Measurements from ENCODE around the gene ZNF462. TPM values are rescaled to one million over a fixed set of nuclear protein-coding genes. Genes with fewer than 3 reads are reported as not detected.
"Not testable (repeated sequence)": the region's sequence is repeated elsewhere in the genome, so short reads cannot be mapped to it uniquely, and the experiment has no call there.

The ZNF462 gene
- total RNA-seq, 1 donor from 2014 or later, result 0.16 TPM

DNA sequence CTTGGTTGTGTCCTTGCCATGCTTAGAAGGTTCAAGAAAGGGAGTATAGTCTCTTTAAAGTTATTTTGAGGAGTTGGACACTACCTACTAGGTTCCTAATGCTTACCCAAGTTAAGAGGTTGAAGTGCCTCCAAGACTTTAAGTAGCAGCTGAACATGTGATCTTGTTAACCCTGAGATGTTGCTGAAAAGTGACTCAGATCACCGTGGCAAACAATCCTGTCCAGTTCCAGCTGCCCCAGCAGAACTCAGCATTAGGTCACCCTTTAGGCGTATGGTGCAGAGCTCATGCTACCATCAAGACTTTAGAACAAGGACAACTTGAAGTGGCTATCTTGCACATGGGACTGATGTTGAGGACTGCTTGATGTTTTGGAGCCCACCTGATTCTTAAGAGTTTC is 22.5 kb downstream of the ZNF462 start:
- intact Hi-C loops (cut with micrococcal nuclease), result no loop called here
- Mint-ChIP-seq H3K4me1 (ENCODE audit: low read depth) (no peaks in the 10 kb centered on the region), H3K27me3 (ENCODE audit: insufficient read depth) (no peaks in the 10 kb centered on the region)

GRCh38 chr9:106886111-106887046 is 23.4 kb downstream of the ZNF462 start:
- intact Hi-C loops (cut with micrococcal nuclease), result no loop called here
- Mint-ChIP-seq H3K27me3 (ENCODE audit: insufficient read depth) (no peaks in the 10 kb centered on the region), H3K36me3 (ENCODE audit: low read depth) (no peaks in the 10 kb centered on the region), H3K27ac (no peak overlapping the region), H3K4me1 (ENCODE audit: low read depth) (no peaks in the 10 kb centered on the region), H3K4me3 (no peak overlapping the region), H3K9me3 (no peaks in the 10 kb centered on the region)
- DNase-seq (ENCODE audit: low spot score), result no peak

More for the DNA sequence above, 22.5 kb downstream of the ZNF462 start:
- Mint-ChIP-seq H3K36me3 (ENCODE audit: low read depth) (no peaks in the 10 kb centered on the region), H3K27ac (no peak overlapping the region), H3K4me3 (no peak overlapping the region), H3K9me3 (no peaks in the 10 kb centered on the region)
- no peak for DNase-seq (ENCODE audit: low spot score)

DNA sequence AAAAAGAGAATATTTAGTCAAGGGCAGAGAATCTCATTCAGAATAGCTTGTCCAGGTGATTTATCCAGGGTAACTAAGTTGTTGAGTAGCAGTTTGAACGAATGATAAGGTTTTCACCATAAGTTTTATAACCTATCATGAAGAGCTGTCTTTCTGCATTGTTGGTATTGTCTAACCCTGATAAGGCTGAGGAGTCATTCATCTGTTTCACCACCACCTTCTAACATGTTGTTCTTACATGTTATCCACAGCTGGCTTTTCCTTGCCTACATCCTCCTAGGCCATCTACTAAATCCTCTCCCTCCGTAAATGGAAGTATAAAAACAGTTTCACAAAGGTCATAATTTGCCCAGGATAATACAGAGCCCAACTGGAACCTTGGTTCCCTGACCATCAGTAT is 24.1 kb downstream of the ZNF462 start:
- no peak for DNase-seq (ENCODE audit: low spot score)
- Mint-ChIP-seq H3K4me1 (ENCODE audit: low read depth) (no peaks in the 10 kb centered on the region), H3K4me3 (no peak overlapping the region), H3K27ac (no peak overlapping the region), H3K9me3 (no peaks in the 10 kb centered on the region), H3K36me3 (ENCODE audit: low read depth) (no peaks in the 10 kb centered on the region), H3K27me3 (ENCODE audit: insufficient read depth) (no peaks in the 10 kb centered on the region)
- intact Hi-C loops (cut with micrococcal nuclease), result no loop called here

DNA sequence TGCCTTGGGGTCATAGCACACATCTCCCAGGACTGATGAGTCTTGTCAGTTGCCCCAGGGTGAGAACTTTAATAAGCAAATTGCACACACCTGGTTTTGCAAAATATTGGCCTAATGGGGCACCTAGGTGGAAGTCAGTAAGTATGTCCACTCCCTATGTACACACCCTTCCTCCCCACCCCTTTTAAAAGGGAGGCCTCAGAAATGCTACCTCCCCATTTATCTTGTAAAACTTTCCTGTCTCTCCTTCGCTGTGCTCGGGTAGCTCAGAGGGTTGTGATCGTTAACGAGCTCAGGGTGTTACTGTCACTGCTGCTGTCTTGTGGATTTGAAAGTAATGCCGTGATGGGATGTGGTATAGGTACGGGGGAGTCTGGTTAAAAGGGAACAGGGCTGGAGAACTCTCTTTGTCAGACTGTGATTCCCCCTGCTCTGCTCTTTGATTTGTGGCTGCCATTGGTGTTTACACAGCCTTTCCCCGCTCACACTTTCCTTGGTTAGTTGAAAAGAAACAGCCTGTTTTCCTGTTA is 26.2 kb downstream of the ZNF462 start:
- intact Hi-C loops (cut with micrococcal nuclease), result no loop called here
- H3K27ac Mint-ChIP-seq, result no peak overlapping the region
- DNase-seq (ENCODE audit: low spot score), result no peak
- H3K4me1 Mint-ChIP-seq (ENCODE audit: low read depth), result no peaks in the 10 kb centered on the region
- H3K4me3 Mint-ChIP-seq, result no peak overlapping the region
- H3K9me3 Mint-ChIP-seq, result no peaks in the 10 kb centered on the region
- no peaks in the 10 kb centered on the region for H3K27me3 Mint-ChIP-seq (ENCODE audit: insufficient read depth)
- H3K36me3 Mint-ChIP-seq (ENCODE audit: low read depth), result no peaks in the 10 kb centered on the region

- intact Hi-C loops (cut with micrococcal nuclease), result no loop called here
- DNase-seq (ENCODE audit: low spot score), result no peak
- H3K36me3 Mint-ChIP-seq (ENCODE audit: low read depth), result no peaks in the 10 kb centered on the region
- H3K27me3 Mint-ChIP-seq (ENCODE audit: insufficient read depth), result no peaks in the 10 kb centered on the region
- H3K4me3 Mint-ChIP-seq, result no peak overlapping the region
- H3K27ac Mint-ChIP-seq, result no peak overlapping the region
- H3K9me3 Mint-ChIP-seq, result no peaks in the 10 kb centered on the region
- H3K4me1 Mint-ChIP-seq (ENCODE audit: low read depth), result no peaks in the 10 kb centered on the region
Observed at GRCh38 chr9:106890608-106891007, 27.6 kb downstream of the ZNF462 start.

DNA sequence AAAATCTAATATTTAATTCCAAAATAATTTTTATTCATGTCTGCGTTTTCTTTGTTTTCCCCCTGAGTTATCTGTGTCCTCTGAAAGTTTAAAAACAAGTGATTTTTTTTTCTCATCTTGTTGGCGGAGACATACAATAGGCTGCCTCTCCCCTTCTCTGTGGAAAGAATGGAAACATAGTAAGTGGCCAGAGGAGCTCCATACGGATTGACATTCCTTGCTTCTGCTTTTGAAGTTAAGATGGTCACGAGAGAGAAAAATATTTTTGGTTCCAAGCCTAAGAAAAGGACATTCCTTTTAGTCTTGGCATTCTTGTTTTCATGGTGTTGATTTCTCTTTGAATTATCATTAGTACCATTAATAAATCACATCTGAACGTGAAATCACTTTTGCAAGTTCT is 28.3 kb downstream of the ZNF462 start:
- intact Hi-C loops (cut with micrococcal nuclease), result no loop called here

GRCh38 chr9:106892632-106893031 is 29.7 kb downstream of the ZNF462 start:
- intact Hi-C loops (cut with micrococcal nuclease), result no loop called here
- H3K27me3 Mint-ChIP-seq (ENCODE audit: insufficient read depth), result no peaks in the 10 kb centered on the region
- DNase-seq (ENCODE audit: low spot score), result no peak
- H3K4me3 Mint-ChIP-seq, result no peak overlapping the region
- no peaks in the 10 kb centered on the region for H3K36me3 Mint-ChIP-seq (ENCODE audit: low read depth)
- H3K9me3 Mint-ChIP-seq, result no peaks in the 10 kb centered on the region
- H3K27ac Mint-ChIP-seq, result no peak overlapping the region
- H3K4me1 Mint-ChIP-seq (ENCODE audit: low read depth), result no peaks in the 10 kb centered on the region

More for the DNA sequence above, 28.3 kb downstream of the ZNF462 start:
- no peaks in the 10 kb centered on the region for H3K9me3 Mint-ChIP-seq
- H3K27ac Mint-ChIP-seq, result no peak overlapping the region
- no peaks in the 10 kb centered on the region for H3K27me3 Mint-ChIP-seq (ENCODE audit: insufficient read depth)
- no peaks in the 10 kb centered on the region for H3K36me3 Mint-ChIP-seq (ENCODE audit: low read depth)
- H3K4me3 Mint-ChIP-seq, result no peak overlapping the region
- no peak for DNase-seq (ENCODE audit: low spot score)
- H3K4me1 Mint-ChIP-seq (ENCODE audit: low read depth), result no peaks in the 10 kb centered on the region

DNA sequence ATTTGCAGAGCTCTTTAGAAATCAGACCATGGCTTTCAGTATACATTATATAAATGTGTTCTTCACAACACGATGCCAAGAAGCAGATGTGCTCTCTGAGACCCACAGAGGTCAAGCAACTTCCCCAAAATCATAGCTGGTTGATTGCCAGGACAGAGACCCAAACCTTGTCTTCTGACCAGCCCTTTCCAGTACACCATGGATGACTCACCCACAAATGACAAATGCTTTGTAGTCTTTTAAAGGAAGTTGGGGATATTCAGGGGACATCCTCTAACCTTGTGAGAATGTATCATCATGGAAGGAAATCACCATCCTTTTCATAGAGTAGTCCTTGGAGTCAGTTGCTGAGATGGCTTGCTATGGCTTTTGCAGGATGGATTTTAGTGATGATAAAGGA is 30.1 kb downstream of the ZNF462 start:
- no peaks in the 10 kb centered on the region for H3K9me3 Mint-ChIP-seq
- DNase-seq (ENCODE audit: low spot score), result no peak
- no peak overlapping the region for H3K4me3 Mint-ChIP-seq
- no peaks in the 10 kb centered on the region for H3K36me3 Mint-ChIP-seq (ENCODE audit: low read depth)
- H3K27ac Mint-ChIP-seq, result no peak overlapping the region
- H3K4me1 Mint-ChIP-seq (ENCODE audit: low read depth), result no peaks in the 10 kb centered on the region
- intact Hi-C loops (cut with micrococcal nuclease), result no loop called here
- no peaks in the 10 kb centered on the region for H3K27me3 Mint-ChIP-seq (ENCODE audit: insufficient read depth)

DNA sequence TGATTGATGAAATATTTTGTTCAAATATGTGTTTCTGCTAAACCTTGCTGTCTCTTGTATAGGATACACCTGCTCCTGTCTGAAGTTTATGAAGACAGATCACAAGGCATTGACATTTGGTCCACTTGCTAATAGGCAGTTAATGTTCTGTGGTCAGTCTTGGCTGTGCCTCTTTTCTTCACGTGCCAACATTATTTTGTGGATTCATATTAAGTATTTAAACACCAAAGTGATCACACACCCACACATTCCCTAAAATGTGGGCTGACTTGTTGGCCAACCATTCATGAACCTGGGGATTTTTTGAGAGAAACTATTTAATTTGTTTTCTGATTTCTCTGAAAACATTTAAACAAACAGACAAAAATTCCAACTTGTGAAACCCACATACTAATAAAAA is 33.7 kb downstream of the ZNF462 start:
- intact Hi-C loops (cut with micrococcal nuclease), result no loop called here
- Mint-ChIP-seq H3K27me3 (ENCODE audit: insufficient read depth) (no peaks in the 10 kb centered on the region), H3K9me3 (peaks cover 6% of the 10 kb centered on the region), H3K4me3 (no peak overlapping the region), H3K27ac (no peak overlapping the region), H3K4me1 (ENCODE audit: low read depth) (no peaks in the 10 kb centered on the region), H3K36me3 (ENCODE audit: low read depth) (no peaks in the 10 kb centered on the region)
- no peak for DNase-seq (ENCODE audit: low spot score)

DNA sequence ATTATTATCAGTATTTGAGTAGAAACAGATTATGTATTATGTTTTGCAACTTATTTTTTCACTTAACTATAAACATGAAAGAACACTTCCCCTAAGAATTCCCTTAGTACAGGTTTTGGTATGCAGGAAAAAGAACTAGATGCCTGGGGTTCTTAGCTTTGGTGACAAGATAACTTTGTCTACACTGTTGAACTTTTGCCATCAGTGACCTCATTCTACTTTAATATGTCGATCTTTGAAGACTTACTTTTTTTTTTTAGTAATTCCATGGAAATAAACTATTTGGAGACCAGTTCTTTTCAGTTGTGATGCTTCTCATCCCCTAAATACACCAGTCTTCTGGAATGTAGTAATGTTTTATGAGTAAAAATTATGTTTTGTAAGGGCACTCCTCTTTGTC is 34.3 kb downstream of the ZNF462 start:
- Mint-ChIP-seq H3K27ac (no peak overlapping the region), H3K27me3 (ENCODE audit: insufficient read depth) (no peaks in the 10 kb centered on the region)

DNA sequence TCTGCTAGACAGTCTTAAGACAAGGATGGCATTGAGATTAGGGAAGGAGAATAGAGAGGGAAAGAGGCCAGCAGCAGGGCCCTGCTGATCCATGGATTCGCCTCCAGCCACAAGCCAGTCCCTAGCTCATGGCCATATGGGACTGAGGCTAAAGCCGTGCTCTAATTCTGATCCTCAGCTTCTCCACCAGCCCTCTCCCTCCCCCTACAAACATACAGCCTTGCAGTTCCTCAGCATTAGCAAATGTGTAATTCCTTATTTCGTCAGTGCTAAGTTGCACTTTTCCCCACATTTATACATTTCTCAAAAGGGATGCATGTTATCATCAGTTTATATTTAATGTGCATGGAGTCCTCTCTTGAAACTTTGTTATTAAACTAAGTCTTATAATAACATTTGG is 34.8 kb downstream of the ZNF462 start:
- H3K27ac Mint-ChIP-seq, result no peak overlapping the region
- no peaks in the 10 kb centered on the region for H3K4me1 Mint-ChIP-seq (ENCODE audit: low read depth)
- H3K4me3 Mint-ChIP-seq, result no peak overlapping the region
- H3K27me3 Mint-ChIP-seq (ENCODE audit: insufficient read depth), result no peaks in the 10 kb centered on the region
- DNase-seq (ENCODE audit: low spot score), result no peak
- H3K36me3 Mint-ChIP-seq (ENCODE audit: low read depth), result no peaks in the 10 kb centered on the region
- intact Hi-C loops (cut with micrococcal nuclease), result no loop called here
- peaks cover 6% of the 10 kb centered on the region for H3K9me3 Mint-ChIP-seq

More for the DNA sequence above, 34.3 kb downstream of the ZNF462 start:
- Mint-ChIP-seq H3K9me3 (peaks cover 6% of the 10 kb centered on the region), H3K4me3 (no peak overlapping the region), H3K36me3 (ENCODE audit: low read depth) (no peaks in the 10 kb centered on the region), H3K4me1 (ENCODE audit: low read depth) (no peaks in the 10 kb centered on the region)
- no peak for DNase-seq (ENCODE audit: low spot score)
- intact Hi-C loops (cut with micrococcal nuclease), result no loop called here

- intact Hi-C loops (cut with micrococcal nuclease); H3K9me3 Mint-ChIP-seq; H3K36me3 Mint-ChIP-seq (ENCODE audit: low read depth); DNase-seq (ENCODE audit: low spot score); H3K27ac Mint-ChIP-seq; H3K4me3 Mint-ChIP-seq; H3K4me1 Mint-ChIP-seq (ENCODE audit: low read depth); H3K27me3 Mint-ChIP-seq (ENCODE audit: insufficient read depth): not testable (repeated sequence)
Observed at GRCh38 chr9:106900523-106900922, 37.6 kb downstream of the ZNF462 start.

GRCh38 chr9:106906129-106906528 is 43.2 kb downstream of the ZNF462 start:
- no peak overlapping the region for H3K4me3 Mint-ChIP-seq
- peaks cover 3% of the 10 kb centered on the region for H3K9me3 Mint-ChIP-seq
- no peaks in the 10 kb centered on the region for H3K27me3 Mint-ChIP-seq (ENCODE audit: insufficient read depth)
- no peaks in the 10 kb centered on the region for H3K36me3 Mint-ChIP-seq (ENCODE audit: low read depth)
- H3K4me1 Mint-ChIP-seq (ENCODE audit: low read depth), result no peaks in the 10 kb centered on the region
- intact Hi-C loops (cut with micrococcal nuclease), result no loop called here
- DNase-seq (ENCODE audit: low spot score), result no peak
- no peak overlapping the region for H3K27ac Mint-ChIP-seq

Data from activated T-helper 1 cell treated with anti-CD3 and anti-CD28 coated beads, Interleukin-12 subunit alpha, Interleukin-12 subunit beta, Interleukin-2, Interleukin-4 antibody, amounts not matched to agents 30 ng/mL and 10 ng/mL and 1 ng/mL, durations not matched to agents 14 hours and 24 hours and 36 hours (primary cell).